ENCODE data around the gene IL31. TPM values are rescaled to one million over a fixed set of nuclear protein-coding genes. Genes with fewer than 3 reads are reported as not detected.

IL31 gene
- total and polyA plus RNA-seq, 2 donors (not counting 3 experiments of a cell fraction or from before 2014, with no cell fraction given), result not detected

- Histone ChIP-seq H3K9me1 (replicated peaks; ENCODE audit: control insufficient read depth, extremely low read depth, insufficient read depth, low read length) (no peaks in the 10 kb centered on the region), H3K4me1 (ENCODE audit: control insufficient read depth, extremely low read depth, insufficient read depth, low read length) (no peaks in the 10 kb centered on the region), H3K4me2 (ENCODE audit: insufficient read depth, low read length) (no peak overlapping the region), H3K36me3 (ENCODE audit: control insufficient read depth in 2 of 2, extremely low read depth in 1 of 2, insufficient read depth in 2 of 2, low read length in 2 of 2) (no peaks in the 10 kb centered on the region), H3K27me3 (ENCODE audit: control insufficient read depth in 2 of 2, insufficient read depth in 2 of 2, low read length in 2 of 2) (no peaks in the 10 kb centered on the region), H3K27ac (ENCODE audit: insufficient read depth, low read depth, low read length) (no peak overlapping the region), H3K9ac (replicated peaks; ENCODE audit: extremely low read depth, insufficient read depth, low read length) (no peak overlapping the region), H4K20me1 (replicated peaks; ENCODE audit: control insufficient read depth, extremely low read depth, insufficient read depth, low read length) (no peaks in the 10 kb centered on the region), H3K9me3 (replicated peaks; ENCODE audit: control insufficient read depth, insufficient read depth, low read length) (no peaks in the 10 kb centered on the region), H3K4me3 (replicated peaks in 1 of 3; ENCODE audit: insufficient read depth in 1 of 3, low read depth in 1 of 3, low read length in 3 of 3) (no peak overlapping the region), H3K79me2 (ENCODE audit: control insufficient read depth, insufficient read depth, low read length) (no peaks in the 10 kb centered on the region), H2AFZ (ENCODE audit: low read depth, low read length) (no peak overlapping the region)
- POLR2A ChIA-PET, result no interaction called here
- TF ChIP-seq FOS (IDR thresholded peaks at IDR 0.05; ENCODE audit: borderline replicate concordance, insufficient read depth, low read length) (no peak), CTCF (IDR thresholded peaks at IDR 0.05; ENCODE audit: extremely low read depth in 1 of 2, insufficient read depth in 1 of 2, low read depth in 1 of 2, low read length in 2 of 2) (no peak), MAX (IDR thresholded peaks at IDR 0.05; ENCODE audit: insufficient read depth, insufficient read length) (no peak), POLR2AphosphoS5 (IDR thresholded peaks at IDR 0.05; ENCODE audit: insufficient read depth, low read depth, low read length) (no peak), EZH2 (IDR thresholded peaks at IDR 0.05; ENCODE audit: borderline replicate concordance, low read depth, low read length, severe bottlenecking) (no peak), GATA2 (IDR thresholded peaks at IDR 0.05; ENCODE audit: insufficient read depth, insufficient read length, low read depth, low read length) (no peak), MYC (IDR thresholded peaks at IDR 0.05; ENCODE audit: low read depth, low read length) (no peak), JUN (IDR thresholded peaks at IDR 0.05; ENCODE audit: borderline replicate concordance, insufficient read depth, insufficient read length, low read depth) (no peak), POLR2A (IDR thresholded peaks at IDR 0.05; ENCODE audit: low read depth, low read length) (no peak)
- intact Hi-C loops (cut with micrococcal nuclease) (loop anchor here (1.0 kb wide), 1 partner anchor 31 kb away; no protein-coding TSS in a partner anchor), dilution Hi-C loops (cut with MboI; ENCODE audit: extremely low pct_ligation_motif_present, low sequenced_read_pairs) (no loop called here)
- CTCF ChIA-PET, result no interaction called here
- DNase-seq (ENCODE audit: low read depth, low spot score) (no peak), FAIRE-seq (no peak)
- no TSS peak for BruUV-seq (replicated peaks)
These were observed 13.3 kb downstream of the IL31 start for GRCh38 chr12:122160761-122161160.

Data from endothelial cell of umbilical vein (primary cell).